Heart left ventricle (tissue), 13 donors: ENCODE data around the gene MYO1A.

Experiments used
- POLR2A ChIP-seq, 2 donors: fragments of 450-650 bp; IDR thresholded peaks; one replicate each; pipeline ENCODE4 v1.6.1; 2017; ENCODE audit warnings: antibody characterized with exemption in 2 of 2, mild to moderate bottlenecking in 2 of 2, moderate library complexity in 2 of 2
- TF ChIP-seq, protein P1 (sequence below), 12 donors: fragments of 200-600 bp; sonication (generic) in 4 of 12; IDR thresholded peaks; one replicate each; pipeline versions ENCODE4 v1.5.0 to v1.8.0; 2018 to 2022; ENCODE audit warnings: antibody characterized with exemption in 12 of 12, mild to moderate bottlenecking in 5 of 12
- donor health status: ischemic (EF 13 %, LVEDD 7.1; RV severe dilation, severe dysfunction).
- donor health status: DM: no; HTN: yes; CAD: no.
- donor health status: DM: no; HTN: no; CAD: no.
- donor health status: ischemic (EF 25% LVEDD 6.9; RV normal size, moderate dysfunction).
- donor health status: ischemic (EF 25% LVEDD 5.7; RV mildly dilated, moderate dysfunction).
- donor health status: ischemic (EF 35%, LVEDD 5.7; RV mildly dilated, moderate dysfunction).
- donor health status: nonischemic (EF 11% LVEDD 7.7; RV severe dilation, severe dysfunction).
- donor health status: DM: yes; HTN: yes; CAD: no.
- donor health status: PGD.
- donor health status: ischemic (EF 29% LVEDD 5.4; RV normal size, mild dysfunction).
- donor health status: nonischemic (EF 23%, LVEDD 6.1; RV moderate dilation, normal function).

GRCh38 chr12:56995930-56996496 lies 53.9 kb downstream of the MYO1A start:
- TF ChIP-seq, protein P1, sequence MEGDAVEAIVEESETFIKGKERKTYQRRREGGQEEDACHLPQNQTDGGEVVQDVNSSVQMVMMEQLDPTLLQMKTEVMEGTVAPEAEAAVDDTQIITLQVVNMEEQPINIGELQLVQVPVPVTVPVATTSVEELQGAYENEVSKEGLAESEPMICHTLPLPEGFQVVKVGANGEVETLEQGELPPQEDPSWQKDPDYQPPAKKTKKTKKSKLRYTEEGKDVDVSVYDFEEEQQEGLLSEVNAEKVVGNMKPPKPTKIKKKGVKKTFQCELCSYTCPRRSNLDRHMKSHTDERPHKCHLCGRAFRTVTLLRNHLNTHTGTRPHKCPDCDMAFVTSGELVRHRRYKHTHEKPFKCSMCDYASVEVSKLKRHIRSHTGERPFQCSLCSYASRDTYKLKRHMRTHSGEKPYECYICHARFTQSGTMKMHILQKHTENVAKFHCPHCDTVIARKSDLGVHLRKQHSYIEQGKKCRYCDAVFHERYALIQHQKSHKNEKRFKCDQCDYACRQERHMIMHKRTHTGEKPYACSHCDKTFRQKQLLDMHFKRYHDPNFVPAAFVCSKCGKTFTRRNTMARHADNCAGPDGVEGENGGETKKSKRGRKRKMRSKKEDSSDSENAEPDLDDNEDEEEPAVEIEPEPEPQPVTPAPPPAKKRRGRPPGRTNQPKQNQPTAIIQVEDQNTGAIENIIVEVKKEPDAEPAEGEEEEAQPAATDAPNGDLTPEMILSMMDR (IDR thresholded peaks at IDR 0.05) = no peak
- TF ChIP-seq POLR2A (IDR thresholded peaks at IDR 0.05) = no peak
